CD14-positive monocyte (primary cell): ENCODE data around the gene IGLL5. TPM values are rescaled to one million over a fixed set of nuclear protein-coding genes. Genes with fewer than 3 reads are reported as not detected.

Experiments used
- DNase-seq, 3 donors: peaks; one replicate each; pipeline ENCODE4 v3.0.0-alpha.2; 2011 to 2022
- H2AFZ ChIP-seq: 2 replicates; pipeline ENCODE4 v1.6.0; 2012; ENCODE audit warnings: mild to moderate bottlenecking, low read depth, low read length, inconsistent platforms; ENCODE audit not compliant: insufficient read depth, poor library complexity, severe bottlenecking
- H3K27ac ChIP-seq, 2 donors: 1 replicate in 1 of 2; 2 replicates in 1 of 2; pipeline ENCODE4 v1.5.1; 2012 to 2013; ENCODE audit warnings: low read length in 2 of 2, control low read depth in 1 of 2, inconsistent platforms in 1 of 2, low read depth in 1 of 2, mild to moderate bottlenecking in 1 of 2
- H3K27me3 ChIP-seq, 2 donors: one replicate each; pipeline versions ENCODE4 v1.6.0 to v1.6.1; 2011 to 2013; ENCODE audit warnings: low read length in 2 of 2; ENCODE audit not compliant: control insufficient read depth in 2 of 2, insufficient read depth in 2 of 2
- H3K36me3 ChIP-seq, 2 donors: replicated peaks in 1 of 2; 1 replicate in 1 of 2; 2 replicates in 1 of 2; pipeline versions ENCODE4 v1.5.1 to v1.6.1; 2012 to 2013; ENCODE audit warnings: low read length in 2 of 2, control low read depth in 1 of 2, inconsistent platforms in 1 of 2, mild to moderate bottlenecking in 1 of 2; ENCODE audit not compliant: insufficient read depth in 2 of 2, control insufficient read depth in 1 of 2
- H3K4me1 ChIP-seq, 2 donors: 1 replicate in 1 of 2; 2 replicates in 1 of 2; pipeline versions ENCODE4 v1.5.1 to v1.6.1; 2012 to 2013; ENCODE audit warnings: low read length in 2 of 2, control low read depth in 1 of 2, inconsistent platforms in 1 of 2, mild to moderate bottlenecking in 1 of 2, moderate library complexity in 1 of 2; ENCODE audit not compliant: insufficient read depth in 2 of 2, control insufficient read depth in 1 of 2
- H3K4me2 ChIP-seq: replicated peaks from 2 replicates; pipeline ENCODE3; 2012; ENCODE audit warnings: low read length, moderate library complexity, mild to moderate bottlenecking; ENCODE audit not compliant: poor library complexity, severe bottlenecking; ENCODE audit errors: extremely low read depth
- H3K4me3 ChIP-seq, 3 experiments: fragments of 200-600 bp in 1 of 3; sonication (generic) in 1 of 3; replicated peaks in 1 of 3; 1 replicate in 2 of 3; 2 replicates in 1 of 3; pipeline ENCODE4 v1.5.1; 2011 to 2013; ENCODE audit warnings: low read length in 3 of 3, mild to moderate bottlenecking in 3 of 3, control low read depth in 2 of 3, low read depth in 2 of 3, inconsistent platforms in 1 of 3, moderate library complexity in 1 of 3
- H3K79me2 ChIP-seq: 2 replicates; pipeline ENCODE4 v1.6.0; 2012; ENCODE audit warnings: mild to moderate bottlenecking, control low read depth, inconsistent platforms, low read length, moderate library complexity; ENCODE audit not compliant: insufficient read depth
- H3K9ac ChIP-seq: 2 replicates; pipeline ENCODE4 v1.6.0; 2017; ENCODE audit warnings: low read length, mild to moderate bottlenecking; ENCODE audit not compliant: insufficient read depth, poor library complexity, severe bottlenecking
- H3K9me3 ChIP-seq, 2 donors: replicated peaks in 1 of 2; 1 replicate in 1 of 2; 2 replicates in 1 of 2; pipeline versions ENCODE4 v1.5.1 to v1.6.1; 2012 to 2013; ENCODE audit warnings: low read length in 2 of 2, control low read depth in 1 of 2; ENCODE audit not compliant: control insufficient read depth in 1 of 2, insufficient read depth in 1 of 2
- H4K20me1 ChIP-seq: 2 replicates; pipeline ENCODE4 v1.6.0; 2012; ENCODE audit warnings: mild to moderate bottlenecking, low read length, control low read depth, moderate library complexity; ENCODE audit not compliant: insufficient read depth
- H3K27ac Mint-ChIP-seq, 7 donors: one replicate each; pipeline ENCODE4 v1.8.0; 2020; ENCODE audit warnings: mild to moderate bottlenecking in 7 of 7, mixed read lengths in 7 of 7, moderate library complexity in 6 of 7, inconsistent platforms in 2 of 7
- H3K27me3 Mint-ChIP-seq, 3 donors: one replicate each; pipeline ENCODE4 v1.8.0; 2021 to 2022; ENCODE audit warnings: low read depth in 3 of 3, mild to moderate bottlenecking in 3 of 3, mixed read lengths in 3 of 3, moderate library complexity in 3 of 3, inconsistent platforms in 1 of 3
- H3K36me3 Mint-ChIP-seq, 2 donors: one replicate each; pipeline ENCODE4 v1.8.0; 2020; ENCODE audit warnings: mixed read lengths in 2 of 2, inconsistent platforms in 1 of 2, mild to moderate bottlenecking in 1 of 2
- H3K4me1 Mint-ChIP-seq: one replicate; pipeline ENCODE4 v1.8.0; 2020; ENCODE audit warnings: mild to moderate bottlenecking, mixed read lengths
- H3K4me3 Mint-ChIP-seq, 2 donors: one replicate each; pipeline ENCODE4 v1.8.0; 2020; ENCODE audit warnings: mild to moderate bottlenecking in 2 of 2, mixed read lengths in 2 of 2, moderate library complexity in 1 of 2
- H3K9me3 Mint-ChIP-seq, 7 donors: one replicate each; pipeline ENCODE4 v1.8.0; 2020 to 2022; ENCODE audit warnings: mixed read lengths in 7 of 7, mild to moderate bottlenecking in 6 of 7, moderate library complexity in 6 of 7, inconsistent platforms in 2 of 7
- WGBS: methylation state at CpG from one replicate; pipeline ENCODE4 v1.1.5; 2013; ENCODE audit warnings: missing lambda C conversion rate; ENCODE audit not compliant: insufficient coverage; 5-methylcytosine and 5-hydroxymethylcytosine counted together
- intact Hi-C, 2 donors: fragments of 100-400 bp; cut with micrococcal nuclease; formaldehyde crosslinking; loops; one replicate each; pipeline versions ENCODE4 v1.15.0 to v1.15.1; 2023
- polyA plus RNA-seq, 3 donors: library from polyadenylated mRNA; depleted of rRNA in 1 of 3; unstranded in 2 of 3; stranded (reverse) in 1 of 3; fragments of 300-500 nt in 2 of 3; fragments of >200 nt in 1 of 3; fragmentation: Illumina TruSeq in 2 of 3; gene quantifications; 1 replicate in 2 of 3; 2 replicates in 1 of 3; pipeline ENCODE4 v1.2.3, GENCODE V29; 2012 to 2021
- TF ChIP-seq, protein P1 (sequence below): fragments of 200-600 bp; IDR thresholded peaks from one replicate; pipeline ENCODE4 v1.8.0; 2022; ENCODE audit warnings: antibody characterized with exemption, mild to moderate bottlenecking

IGLL5 gene
- polyA plus RNA-seq, 3 donors = 0.21 to 0.38 TPM; not detected in 1

DNA sequence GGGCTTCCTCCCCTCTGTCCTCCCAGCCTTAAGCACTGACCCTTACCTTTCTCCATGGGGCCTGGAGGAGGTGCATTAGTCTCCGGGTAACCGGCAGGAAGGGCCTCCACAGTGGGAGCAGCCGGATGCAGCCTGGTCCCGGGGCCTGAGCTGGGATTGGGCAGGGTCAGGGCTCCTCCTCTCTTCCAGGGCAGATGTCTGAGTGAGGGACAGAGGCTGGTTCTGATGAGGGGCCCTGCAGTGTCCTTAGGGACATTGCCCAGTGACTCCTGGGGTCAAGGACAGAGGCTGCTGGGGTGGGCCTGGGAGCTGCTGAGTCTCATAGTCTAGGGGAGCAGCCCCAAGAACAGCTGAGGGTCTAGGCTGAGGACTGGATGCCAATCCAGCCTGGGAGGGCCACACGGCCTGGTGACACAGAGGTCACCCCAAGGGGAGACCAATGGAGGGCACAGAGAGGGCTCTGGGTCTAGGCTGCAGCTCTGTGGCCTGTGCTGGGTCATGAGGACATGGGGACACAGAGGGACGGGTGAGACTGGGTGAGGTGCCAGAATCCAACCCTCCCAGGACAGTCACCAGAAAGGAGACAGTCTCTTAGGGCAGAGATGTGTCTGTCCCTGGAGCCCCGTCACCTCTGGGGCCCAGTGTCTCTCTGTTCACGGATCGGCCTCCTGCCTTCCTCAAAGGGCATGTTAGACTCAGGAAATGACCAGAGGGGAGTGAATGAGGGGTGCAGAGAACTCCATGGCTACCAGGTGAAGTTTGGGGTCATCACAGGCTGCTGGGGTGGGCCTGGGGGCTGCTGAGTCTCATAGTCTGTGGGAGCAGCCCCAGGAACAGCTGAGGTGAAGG is 6.5 kb downstream of the IGLL5 start:
- no peaks in the 10 kb centered on the region for H4K20me1 ChIP-seq
- no peak overlapping the region for H3K4me3 ChIP-seq

More for the DNA sequence above, 6.5 kb downstream of the IGLL5 start:
- no peaks in the 10 kb centered on the region for H3K27me3 ChIP-seq
- no peak overlapping the region for H3K4me2 ChIP-seq
- no peaks in the 10 kb centered on the region for H3K4me1 ChIP-seq
- Mint-ChIP-seq H3K4me1 (peaks cover 8% of the 10 kb centered on the region), H3K9me3 (peaks cover 0 to 2% (median 0%) of the 10 kb centered on the region in 7 donors), H3K4me3 (no peak overlapping the region), H3K36me3 (peaks cover 0 to 4% of the 10 kb centered on the region in 2 donors), H3K27me3 (peaks cover 8 to 12% (median 9%) of the 10 kb centered on the region in 3 donors), H3K27ac (peak overlapping the region in 1 of 7 donors; percentile 64)
- no peak overlapping the region for H3K27ac ChIP-seq
- no peak overlapping the region for H3K9ac ChIP-seq
- no peaks in the 10 kb centered on the region for H3K79me2 ChIP-seq
- H2AFZ ChIP-seq = no peak overlapping the region
- 94% methylated on average over 9 of the region's 9 CpGs for WGBS
- no peaks in the 10 kb centered on the region for H3K36me3 ChIP-seq
- DNase-seq = no peak
- intact Hi-C loops = no loop called here
- TF ChIP-seq, protein P1, sequence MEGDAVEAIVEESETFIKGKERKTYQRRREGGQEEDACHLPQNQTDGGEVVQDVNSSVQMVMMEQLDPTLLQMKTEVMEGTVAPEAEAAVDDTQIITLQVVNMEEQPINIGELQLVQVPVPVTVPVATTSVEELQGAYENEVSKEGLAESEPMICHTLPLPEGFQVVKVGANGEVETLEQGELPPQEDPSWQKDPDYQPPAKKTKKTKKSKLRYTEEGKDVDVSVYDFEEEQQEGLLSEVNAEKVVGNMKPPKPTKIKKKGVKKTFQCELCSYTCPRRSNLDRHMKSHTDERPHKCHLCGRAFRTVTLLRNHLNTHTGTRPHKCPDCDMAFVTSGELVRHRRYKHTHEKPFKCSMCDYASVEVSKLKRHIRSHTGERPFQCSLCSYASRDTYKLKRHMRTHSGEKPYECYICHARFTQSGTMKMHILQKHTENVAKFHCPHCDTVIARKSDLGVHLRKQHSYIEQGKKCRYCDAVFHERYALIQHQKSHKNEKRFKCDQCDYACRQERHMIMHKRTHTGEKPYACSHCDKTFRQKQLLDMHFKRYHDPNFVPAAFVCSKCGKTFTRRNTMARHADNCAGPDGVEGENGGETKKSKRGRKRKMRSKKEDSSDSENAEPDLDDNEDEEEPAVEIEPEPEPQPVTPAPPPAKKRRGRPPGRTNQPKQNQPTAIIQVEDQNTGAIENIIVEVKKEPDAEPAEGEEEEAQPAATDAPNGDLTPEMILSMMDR = no peak
- H3K9me3 ChIP-seq = no peaks in the 10 kb centered on the region
